Lung (tissue), 12 donors: ENCODE results near the gene PTPRD. TPM values are rescaled to one million over a fixed set of nuclear protein-coding genes. Genes with fewer than 3 reads are reported as not detected.
"Not testable (repeated sequence)": the region's sequence is repeated elsewhere in the genome, so short reads cannot be mapped to it uniquely, and the experiment has no call there.

Experiments used
- ATAC-seq: fragments of 200-7000 bp; cut with Tn5 transposase; one replicate; pipeline ENCODE4 v1.9.1; 2020; ENCODE audit warnings: moderate number of reproducible peaks; ENCODE audit not compliant: insufficient read depth, low FRiP score
- DNase-seq, 3 donors: peaks; one replicate each; pipeline ENCODE4 v3.0.0-alpha.2; 2013 to 2017
- H3K27ac ChIP-seq, 2 donors: one replicate each; pipeline ENCODE4 v1.5.1; 2013; ENCODE audit warnings: mild to moderate bottlenecking in 2 of 2, moderate library complexity in 2 of 2, control low read depth in 1 of 2, inconsistent platforms in 1 of 2, low read depth in 1 of 2, low read length in 1 of 2
- H3K27me3 ChIP-seq, 3 donors: one replicate each; pipeline ENCODE4 v1.5.1; 2013; ENCODE audit warnings: low read length in 2 of 3; ENCODE audit not compliant: control insufficient read depth in 3 of 3, insufficient read depth in 3 of 3
- H3K36me3 ChIP-seq, 4 donors: one replicate each; pipeline ENCODE4 v1.5.1; 2013; ENCODE audit warnings: low read length in 4 of 4, mild to moderate bottlenecking in 1 of 4, moderate library complexity in 1 of 4; ENCODE audit not compliant: control insufficient read depth in 4 of 4, insufficient read depth in 4 of 4
- H3K4me1 ChIP-seq, 5 donors: one replicate each; pipeline ENCODE4 v1.5.1; 2013; ENCODE audit warnings: low read length in 5 of 5, mild to moderate bottlenecking in 2 of 5, moderate library complexity in 1 of 5; ENCODE audit not compliant: control insufficient read depth in 5 of 5, insufficient read depth in 5 of 5
- H3K4me3 ChIP-seq: one replicate; pipeline ENCODE4 v1.5.1; 2013; ENCODE audit warnings: mild to moderate bottlenecking, control low read depth, moderate library complexity
- H3K9ac ChIP-seq, 2 donors: one replicate each; pipeline ENCODE4 v1.5.1; 2013; ENCODE audit warnings: low read length in 2 of 2, control low read depth in 1 of 2; ENCODE audit not compliant: insufficient read depth in 1 of 2
- H3K9me3 ChIP-seq, 4 donors: one replicate each; pipeline ENCODE4 v1.5.1; 2013; ENCODE audit warnings: low read length in 3 of 4, mild to moderate bottlenecking in 1 of 4, moderate library complexity in 1 of 4; ENCODE audit not compliant: control insufficient read depth in 4 of 4, insufficient read depth in 3 of 4
- CTCF ChIP-seq: IDR thresholded peaks from 2 replicates; pipeline ENCODE4 v1.5.1; 2012; ENCODE audit warnings: mild to moderate bottlenecking; ENCODE audit errors: control extremely low read depth, extremely low read depth
- WGBS, 2 donors: extraction: QIAGEN DNeasy Blood & Tissue Kit; methylation state at CpG; one replicate each; pipeline ENCODE4 v1.1.7; 2013; 5-methylcytosine and 5-hydroxymethylcytosine counted together
- polyA plus RNA-seq, 2 donors: library from polyadenylated mRNA; stranded (reverse); fragments of 200-250 nt; gene quantifications; one replicate each; pipeline ENCODE4 v1.2.1, GENCODE V29; 2013
- total RNA-seq, 2 donors: library from RNA; depleted of rRNA in 1 of 2; stranded (reverse); fragments of >200 nt in 1 of 2; gene quantifications; one replicate each; pipeline ENCODE4 v1.2.1, GENCODE V29; 2014 to 2021
- donor health status: control.
- donor health status: control.
- donor health status: Bipolar disorder and iron deficiency.
- donor health status: healthy.
- donor health status: DM: yes; HTN: yes; CAD: no.

Gene PTPRD
- total and polyA plus RNA-seq, 4 donors = 1.9 to 145 (median 13.7) TPM

GRCh38 chr9:8980496-8981013 lies 1632.2 kb downstream of the PTPRD start:
- H3K36me3 ChIP-seq = no peaks in the 10 kb centered on the region
- WGBS, 2 donors = 54 to 59% methylated on average over 2 of the region's 2 CpGs
- TF ChIP-seq CTCF = no peak
- H3K4me1 ChIP-seq = peaks cover 0 to 4% (median 0%) of the 10 kb centered on the region in 5 donors
- ATAC-seq = no peak
- H3K27me3 ChIP-seq = no peaks in the 10 kb centered on the region
- no peak overlapping the region for H3K9ac ChIP-seq
- H3K4me3 ChIP-seq = no peak overlapping the region
- DNase-seq = no peak
- no peaks in the 10 kb centered on the region for H3K9me3 ChIP-seq
- H3K27ac ChIP-seq = no peak overlapping the region

GRCh38 chr9:8978334-8978733 lies 1634.5 kb downstream of the PTPRD start:
- TF ChIP-seq CTCF = no peak
- no peaks in the 10 kb centered on the region for H3K9me3 ChIP-seq
- DNase-seq (no peak), ATAC-seq (no peak)
- 93% methylated on average over 6 of the region's 6 CpGs for WGBS, 2 donors
- H3K4me3 ChIP-seq = no peak overlapping the region
- no peak overlapping the region for H3K9ac ChIP-seq
- H3K27me3 ChIP-seq = no peaks in the 10 kb centered on the region
- H3K27ac ChIP-seq = no peak overlapping the region
- no peaks in the 10 kb centered on the region for H3K36me3 ChIP-seq
- H3K4me1 ChIP-seq = peaks cover 0 to 4% (median 0%) of the 10 kb centered on the region in 5 donors

GRCh38 chr9:8968350-8968749 lies 1644.5 kb downstream of the PTPRD start:
- ATAC-seq, H3K36me3 ChIP-seq, DNase-seq, H3K27ac ChIP-seq, H3K9ac ChIP-seq, H3K4me1 ChIP-seq, H3K9me3 ChIP-seq, H3K27me3 ChIP-seq, H3K4me3 ChIP-seq: not testable (repeated sequence)
- 20 to 65% methylated on average over 1 to 3 of the region's 3 CpGs for WGBS, 2 donors

- no peaks in the 10 kb centered on the region for H3K4me1 ChIP-seq
- H3K9ac ChIP-seq = no peak overlapping the region
- no peak for DNase-seq
- H3K36me3 ChIP-seq = no peaks in the 10 kb centered on the region
- no peak for ATAC-seq
- no peaks in the 10 kb centered on the region for H3K27me3 ChIP-seq
- no peak for TF ChIP-seq CTCF
- H3K9me3 ChIP-seq = no peaks in the 10 kb centered on the region
- H3K4me3 ChIP-seq = no peak overlapping the region
- H3K27ac ChIP-seq = peak overlapping the region in 1 of 2 donors; percentile 16
Observed at GRCh38 chr9:8963885-8964284, 1648.9 kb downstream of the PTPRD start.
